ENCODE measurements around the gene TARBP1. TPM values are rescaled to one million over a fixed set of nuclear protein-coding genes. Genes with fewer than 3 reads are reported as not detected.

TARBP1 gene
- 13.7 to 15.7 TPM (median 14.9 TPM) in 5 replicates for total RNA-seq (2022; extraction: Qiagen RNA extraction; ENCODE audit: low read depth)

GRCh38 chr1:234478481-234479309 is at the start of gene TARBP1:
Gene TARBP1, minus strand, starts transcription at chr1:234479179. Its CDS starts 76 bp downstream, at chr1:234479103.

GRCh38 chr1:234373064-234373958 is 105.7 kb downstream of the TARBP1 start, which contains the start of gene COA6:
Gene COA6, plus strand, starts transcription at chr1:234373456. Its CDS starts 11 bp downstream, at chr1:234373467.

Other genes starting within 250 kb of the TARBP1 start
- 86.9 to 106 TPM (median 92.5 TPM) in 5 replicates for gene COA6, start 105.7 kb downstream of the TARBP1 start, total RNA-seq (2022; extraction: Qiagen RNA extraction; ENCODE audit: low read depth)
- 89.6 to 131 TPM (median 125 TPM) in 5 replicates for gene IRF2BP2, start 131.0 kb upstream of the TARBP1 start, total RNA-seq (2022; extraction: Qiagen RNA extraction; ENCODE audit: low read depth)

Measured in A549 treated with CpdA at 1 μM for 4 hours (cell line).